ENCODE results near the gene OTUB2.

The OTUB2 gene

DNA sequence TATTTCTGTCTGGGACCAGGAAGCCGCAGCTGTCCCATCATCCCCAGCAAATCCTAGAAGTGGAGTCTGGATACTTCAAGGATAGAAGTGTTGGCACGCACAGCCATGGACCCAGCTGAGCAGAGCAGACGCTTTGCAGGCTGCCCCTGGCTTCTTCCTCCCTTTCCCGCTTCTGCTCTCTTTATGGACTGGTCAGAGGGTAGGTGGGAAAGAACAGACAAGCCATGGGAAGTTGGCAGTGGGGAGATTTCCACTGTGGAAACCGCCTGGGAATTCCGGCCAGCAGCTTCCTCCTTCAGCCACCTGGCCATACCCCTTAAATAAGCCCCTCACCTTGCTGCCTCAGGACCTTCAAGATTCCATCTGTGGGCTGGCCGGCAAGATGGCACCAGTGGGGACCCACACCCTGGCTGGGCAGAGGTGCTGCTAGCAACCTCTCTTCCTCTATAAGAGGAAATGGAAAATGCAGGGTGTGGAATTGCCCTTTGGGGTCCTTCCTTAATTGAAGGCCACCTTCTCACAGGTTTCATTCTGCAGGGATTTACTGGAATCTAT is 20.6 kb downstream of the OTUB2 start:
- H3K4me1 ChIP-seq = peaks cover 0 to 10% (median 5%) of the 10 kb centered on the region in 4 donors
- no peaks in the 10 kb centered on the region for H3K9me3 ChIP-seq
- peaks cover 51 to 87% (median 81%) of the 10 kb centered on the region in 3 donors for H3K36me3 ChIP-seq
- H3K27me3 ChIP-seq = no peaks in the 10 kb centered on the region
- no peak overlapping the region for H3K4me3 ChIP-seq
- H3K27ac ChIP-seq = no peak overlapping the region
- intact Hi-C loops (cut with DNase I; ENCODE audit: low total_unique reads) = no loop called here
- peak in 1 of 2 donors; percentile 53 for DNase-seq
- TF ChIP-seq CTCF (IDR thresholded peaks at IDR 0.05) = no peak

DNA sequence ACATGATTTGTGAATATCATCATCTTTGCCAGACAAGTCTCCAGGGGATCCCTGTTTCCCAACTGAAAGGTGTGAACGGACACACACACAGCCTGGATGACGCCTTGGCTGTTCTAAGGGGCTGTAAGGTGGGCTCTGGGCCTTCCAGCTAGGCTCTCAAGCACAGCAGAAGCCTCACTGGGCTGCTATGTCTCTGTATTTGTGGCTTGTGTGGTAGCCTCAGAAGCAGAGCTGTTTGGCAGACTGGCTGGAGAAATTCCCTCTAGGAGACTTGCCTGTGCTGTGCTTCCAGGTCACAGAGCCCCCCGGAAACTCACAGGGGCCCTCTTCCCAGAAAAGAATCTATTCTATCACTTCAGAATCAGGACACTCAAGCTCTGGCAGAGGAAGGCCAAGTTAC is 21.4 kb downstream of the OTUB2 start:
- Histone ChIP-seq H3K27me3 (no peaks in the 10 kb centered on the region), H3K27ac (no peak overlapping the region), H3K4me1 (peaks cover 0 to 2% (median under 1%) of the 10 kb centered on the region in 4 donors), H3K36me3 (peaks cover 58 to 95% (median 89%) of the 10 kb centered on the region in 3 donors), H3K4me3 (no peak overlapping the region), H3K9me3 (no peaks in the 10 kb centered on the region)
- TF ChIP-seq CTCF (IDR thresholded peaks at IDR 0.05) = no peak
- DNase-seq = peak in 1 of 2 donors; percentile 9
- intact Hi-C loops (cut with DNase I; ENCODE audit: low total_unique reads) = no loop called here

DNA sequence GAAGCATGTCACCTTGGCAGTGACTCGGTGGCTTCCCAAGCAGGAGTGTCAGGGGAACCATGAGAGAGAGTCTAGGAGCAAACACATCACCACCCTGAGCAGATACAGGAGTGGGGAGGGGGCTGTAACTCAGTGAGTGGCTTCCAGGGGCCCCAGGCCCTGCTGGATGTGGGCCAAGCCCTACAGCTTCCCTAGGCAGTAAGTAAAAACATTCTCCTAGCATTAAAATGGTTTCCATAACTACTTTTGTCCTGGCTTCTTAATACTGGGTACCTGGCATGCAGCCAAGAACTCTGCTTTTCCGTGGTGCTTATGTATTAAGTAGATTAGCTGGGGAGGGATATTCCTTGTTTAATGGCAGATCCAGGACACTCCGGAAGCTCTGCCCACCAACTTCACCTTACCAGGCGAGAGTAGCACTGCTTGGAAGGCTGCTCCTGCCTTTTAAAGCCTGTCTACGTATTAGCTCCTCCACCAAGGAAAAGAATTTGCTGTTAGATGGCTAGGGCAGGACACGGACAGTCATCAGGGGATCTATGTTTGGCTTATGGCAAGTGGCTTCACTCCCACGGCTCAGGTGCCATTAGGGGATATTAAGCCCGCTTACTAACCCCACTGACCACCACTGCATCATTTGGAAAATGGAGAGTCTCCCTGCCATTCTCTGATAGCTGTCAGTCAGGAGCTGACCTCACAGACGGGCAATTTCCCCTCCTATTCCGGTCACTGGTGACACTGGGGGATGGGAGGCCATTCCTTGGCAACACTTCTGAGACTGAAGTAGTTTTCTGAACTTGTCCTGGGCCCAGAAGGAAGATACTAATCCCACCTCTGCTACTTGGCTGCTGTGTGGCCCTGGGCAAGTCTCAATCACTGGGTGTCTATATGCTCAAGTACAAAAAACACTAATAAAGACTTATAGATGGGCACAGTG is 22.8 kb downstream of the OTUB2 start:
- Histone ChIP-seq H3K36me3 (peaks cover 68 to 100% (median 100%) of the 10 kb centered on the region in 3 donors), H3K27ac (no peak overlapping the region), H3K4me3 (no peak overlapping the region), H3K9me3 (no peaks in the 10 kb centered on the region), H3K27me3 (no peaks in the 10 kb centered on the region), H3K4me1 (no peaks in the 10 kb centered on the region)
- peak in 1 of 2 donors; percentile 56 for DNase-seq
- TF ChIP-seq CTCF (IDR thresholded peaks at IDR 0.05) = no peak
- intact Hi-C loops (cut with DNase I; ENCODE audit: low total_unique reads) = no loop called here

DNA sequence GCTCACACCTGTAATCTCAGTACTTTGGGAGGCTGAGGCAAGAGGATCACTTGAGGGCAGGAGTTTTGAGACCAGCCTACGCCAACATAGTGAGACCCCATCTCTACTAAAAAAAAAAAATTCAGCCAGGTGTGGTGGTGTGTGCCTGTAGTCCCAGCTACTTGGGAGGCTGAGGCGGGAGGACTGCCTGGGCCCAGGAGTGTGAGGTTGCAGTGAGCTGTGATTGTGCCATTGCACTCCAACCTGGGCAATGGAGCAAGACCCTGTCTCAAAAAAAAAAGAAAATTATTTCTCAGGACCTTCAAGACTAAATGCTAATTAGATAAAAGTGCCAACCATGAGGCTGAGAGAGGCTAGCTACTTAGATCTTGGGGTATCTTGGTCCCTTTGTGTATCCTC is 23.5 kb downstream of the OTUB2 start:
- intact Hi-C loops (cut with DNase I; ENCODE audit: low total_unique reads) = no loop called here
- Histone ChIP-seq H3K27me3 (no peaks in the 10 kb centered on the region), H3K4me3 (no peak overlapping the region), H3K27ac (no peak overlapping the region), H3K4me1 (no peaks in the 10 kb centered on the region), H3K9me3 (no peaks in the 10 kb centered on the region), H3K36me3 (peaks cover 75 to 100% (median 100%) of the 10 kb centered on the region in 3 donors)
- DNase-seq = no peak
- TF ChIP-seq CTCF (IDR thresholded peaks at IDR 0.05) = no peak

- TF ChIP-seq CTCF (IDR thresholded peaks at IDR 0.05) = no peak
- no peaks in the 10 kb centered on the region for H3K27me3 ChIP-seq
- intact Hi-C loops (cut with DNase I; ENCODE audit: low total_unique reads) = no loop called here
Observed at GRCh38 chr14:94050231-94050880, 24.2 kb downstream of the OTUB2 start.

More at GRCh38 chr14:94050231-94050880, 24.2 kb downstream of the OTUB2 start:
- Histone ChIP-seq H3K9me3 (no peaks in the 10 kb centered on the region), H3K36me3 (peaks cover 82 to 100% (median 100%) of the 10 kb centered on the region in 3 donors), H3K4me3 (no peak overlapping the region), H3K4me1 (no peaks in the 10 kb centered on the region), H3K27ac (no peak overlapping the region)
- DNase-seq = peak in 1 of 2 donors; percentile 63
